Measurements from ENCODE around the gene TMC7.
A peak's percentile ranks its signal among the peaks of the same experiment; 100 is the strongest.
"Not testable (repeated sequence)": the region's sequence is repeated elsewhere in the genome, so short reads cannot be mapped to it uniquely, and the experiment has no call there.

TMC7 gene

DNA sequence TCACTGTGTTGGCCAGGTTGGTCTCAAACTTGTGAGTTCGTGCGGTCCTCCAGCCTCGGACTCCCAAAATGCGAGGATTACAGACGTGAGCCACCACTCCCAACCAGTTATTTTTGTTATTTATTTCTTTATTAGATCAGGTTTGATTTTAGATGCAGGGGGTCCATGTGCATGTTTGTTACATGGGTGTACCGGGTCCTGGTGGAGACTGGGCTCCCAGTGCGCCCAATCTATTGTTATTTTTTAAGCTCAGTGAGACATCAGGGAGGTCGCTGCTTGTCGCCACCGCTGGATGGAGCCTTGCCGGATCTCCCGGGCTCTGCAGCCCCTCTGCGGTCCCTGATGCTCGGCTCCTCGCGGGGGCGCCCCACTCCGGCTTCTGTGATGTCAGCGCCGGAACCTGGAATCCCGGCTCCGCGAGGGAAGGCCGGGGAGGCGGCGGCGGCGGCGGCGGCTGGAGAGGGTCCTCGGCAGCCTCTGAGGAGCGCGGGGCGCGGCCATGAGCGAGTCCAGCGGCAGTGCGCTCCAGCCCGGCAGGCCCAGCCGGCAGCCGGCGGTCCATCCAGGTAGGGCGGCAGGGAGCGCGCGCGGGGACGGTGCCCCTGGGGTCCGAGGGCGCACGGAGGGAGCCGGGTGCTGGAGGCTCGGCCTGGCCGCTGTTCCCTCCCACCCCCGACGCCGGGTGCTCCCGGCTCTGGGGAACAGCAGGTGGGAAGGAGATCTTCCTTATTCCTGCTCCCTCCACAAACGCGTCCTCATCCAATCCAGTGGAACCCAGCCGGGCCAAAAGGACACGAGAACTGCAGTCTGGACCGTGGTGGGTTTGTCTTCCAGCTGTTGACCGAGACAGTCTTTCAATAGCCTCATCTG is at the start of gene TMC7:
TSS of gene TMC7 (plus strand) at position 370 of the 870 bp plus-strand sequence. CDS start at position 500, 130 bp downstream.
- peak; percentile 64 for DNase-seq (ENCODE audit: low read depth, low spot score)

DNA sequence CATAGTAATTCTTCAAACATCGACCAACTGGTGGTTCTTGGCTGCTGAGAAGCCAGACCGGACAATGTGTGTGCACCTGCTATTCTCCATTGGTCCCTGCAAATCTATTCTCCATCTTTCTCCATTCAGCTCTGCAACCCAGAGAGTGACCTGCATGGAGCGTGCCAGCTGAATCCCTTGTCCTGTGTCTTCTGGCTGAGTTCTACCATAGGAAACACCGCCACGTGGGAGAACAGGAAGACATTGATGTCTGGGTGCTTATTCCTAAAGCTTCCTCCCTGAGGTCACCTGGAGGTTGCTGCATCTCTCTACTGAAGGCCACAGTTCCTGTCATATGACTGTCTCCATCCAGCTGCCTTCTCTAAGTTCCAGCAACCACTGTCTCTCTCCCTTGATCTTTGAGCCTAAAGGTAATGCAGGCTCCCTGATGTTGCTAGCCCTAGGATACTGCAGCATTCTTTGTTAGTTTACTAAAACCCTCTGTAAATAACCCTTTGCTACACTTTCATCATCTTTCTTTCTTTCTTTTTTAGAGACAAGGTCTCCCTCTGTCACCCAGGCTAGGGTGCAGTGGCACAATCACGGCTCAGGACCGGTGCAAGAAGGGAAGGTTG is 46.9 kb upstream of the TMC7 start:
- no peak for DNase-seq (ENCODE audit: low read depth, low spot score)

DNA sequence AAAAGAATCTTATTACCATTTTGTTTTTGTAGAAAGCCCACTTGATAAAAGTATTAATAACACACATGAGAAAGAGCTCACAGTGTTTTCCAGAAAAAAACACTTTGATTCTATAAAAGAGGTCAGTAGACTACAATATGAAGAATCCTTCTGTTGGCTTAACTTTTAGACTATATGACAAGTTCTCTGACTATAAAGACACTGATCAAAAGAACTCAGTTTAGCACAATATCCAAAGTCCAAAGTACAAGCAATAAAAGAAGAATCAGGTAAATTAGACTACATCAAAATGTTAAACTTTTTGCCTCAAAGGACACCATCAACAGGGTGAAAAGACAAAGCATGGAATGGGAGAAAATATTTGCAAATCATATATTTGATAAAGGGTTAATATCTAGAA is 46.3 kb upstream of the TMC7 start:
- DNase-seq (ENCODE audit: low read depth, low spot score), result no peak

DNA sequence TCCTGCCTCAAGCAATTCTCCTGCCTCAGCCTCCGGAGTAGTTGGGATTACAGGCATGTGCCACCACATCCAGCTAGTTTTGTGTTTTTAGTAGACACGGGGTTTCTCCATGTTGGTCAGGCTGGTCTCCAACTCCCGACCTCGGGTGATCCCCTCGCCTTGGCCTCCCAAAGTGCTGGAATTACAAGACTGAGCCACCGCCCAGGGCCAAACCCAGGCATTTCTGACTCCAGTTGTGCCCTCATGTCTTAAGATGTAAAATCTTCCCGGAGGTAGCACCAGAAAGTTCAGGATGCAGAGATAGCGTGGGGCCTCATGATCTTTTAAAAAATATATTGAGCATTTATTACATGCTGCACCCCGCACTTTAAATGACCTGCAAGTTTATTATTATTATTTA is 44.7 kb upstream of the TMC7 start:
- DNase-seq (ENCODE audit: low read depth, low spot score), result no peak

DNA sequence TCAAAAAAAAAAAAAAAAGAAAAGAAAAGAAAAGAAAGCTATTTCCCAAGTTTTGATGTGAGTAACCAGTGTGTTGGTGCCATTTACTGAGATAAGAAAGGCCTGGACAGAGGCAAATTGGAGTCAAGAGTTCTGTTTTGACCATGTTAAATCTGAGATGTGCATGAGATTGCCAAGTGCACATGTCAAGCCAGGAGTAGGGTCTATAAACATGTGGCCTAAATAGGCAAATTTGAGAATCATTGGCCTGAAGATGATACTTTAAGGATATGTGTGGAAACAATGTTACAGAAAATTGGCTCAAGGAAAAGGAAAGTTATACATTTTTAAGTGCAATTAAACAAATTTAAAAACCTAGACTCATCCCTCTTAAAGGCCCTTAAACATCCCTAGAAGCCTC is 42.3 kb upstream of the TMC7 start:
- DNase-seq (ENCODE audit: low read depth, low spot score), result no peak

DNA sequence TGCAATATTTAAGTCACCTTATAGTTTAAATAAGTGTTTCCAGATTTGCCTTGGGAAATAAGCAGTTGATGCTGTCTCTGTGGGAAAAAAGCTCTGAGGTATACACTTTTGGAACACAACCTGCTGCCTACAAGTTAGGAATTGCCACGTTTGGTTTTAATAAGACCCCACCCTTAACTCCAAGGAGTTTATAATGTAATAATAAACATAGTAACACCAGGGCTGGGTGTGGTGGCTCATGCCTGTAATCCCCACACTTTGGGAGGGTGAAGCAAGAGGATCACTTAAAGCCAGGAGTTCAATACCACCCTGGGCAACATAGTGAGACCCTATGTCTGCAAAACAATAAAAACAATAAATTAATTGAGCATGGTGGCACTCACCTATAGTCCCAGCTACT is 41.7 kb upstream of the TMC7 start:
- DNase-seq (ENCODE audit: low read depth, low spot score), result no peak

DNA sequence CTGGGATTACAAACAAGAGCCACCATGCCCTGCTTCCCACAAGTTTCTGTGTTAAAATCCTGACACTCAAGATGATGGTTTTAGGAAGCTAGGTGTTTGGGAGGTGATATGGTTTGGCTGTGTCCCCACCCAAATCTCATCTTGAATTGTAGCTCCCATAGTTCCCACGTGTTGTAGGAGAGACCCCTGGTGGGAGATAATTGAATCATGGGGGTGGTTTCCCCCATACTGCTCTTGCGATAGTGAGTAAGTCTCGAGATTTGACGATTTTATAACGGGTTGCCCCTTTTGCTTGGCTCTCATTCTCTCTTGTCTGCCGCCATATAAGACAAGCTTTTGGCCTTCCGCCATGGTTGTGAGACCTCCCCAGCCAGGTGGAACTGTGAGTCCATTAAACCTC is 40.3 kb upstream of the TMC7 start:
- DNase-seq (ENCODE audit: low read depth, low spot score), result no peak

DNA sequence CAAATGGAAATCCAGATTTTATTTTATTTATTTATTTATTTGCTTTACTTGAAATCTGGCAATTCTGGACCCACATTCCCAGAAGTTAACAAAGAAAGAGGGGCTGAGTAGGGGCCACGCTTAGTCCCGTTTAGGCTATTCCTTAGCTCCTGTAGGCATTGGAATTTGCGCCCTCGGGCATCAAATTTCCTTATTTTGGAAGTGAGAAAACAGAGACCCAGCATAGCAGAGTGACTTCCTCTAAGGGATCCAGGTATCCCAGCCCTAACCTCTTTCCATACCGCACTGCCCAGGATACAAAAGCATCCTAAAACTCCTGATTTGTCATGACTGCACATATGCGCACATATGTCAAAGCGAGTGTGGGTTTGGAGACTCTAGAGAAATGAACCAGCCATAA is 38.5 kb upstream of the TMC7 start:
- no peak for DNase-seq (ENCODE audit: low read depth, low spot score)

DNA sequence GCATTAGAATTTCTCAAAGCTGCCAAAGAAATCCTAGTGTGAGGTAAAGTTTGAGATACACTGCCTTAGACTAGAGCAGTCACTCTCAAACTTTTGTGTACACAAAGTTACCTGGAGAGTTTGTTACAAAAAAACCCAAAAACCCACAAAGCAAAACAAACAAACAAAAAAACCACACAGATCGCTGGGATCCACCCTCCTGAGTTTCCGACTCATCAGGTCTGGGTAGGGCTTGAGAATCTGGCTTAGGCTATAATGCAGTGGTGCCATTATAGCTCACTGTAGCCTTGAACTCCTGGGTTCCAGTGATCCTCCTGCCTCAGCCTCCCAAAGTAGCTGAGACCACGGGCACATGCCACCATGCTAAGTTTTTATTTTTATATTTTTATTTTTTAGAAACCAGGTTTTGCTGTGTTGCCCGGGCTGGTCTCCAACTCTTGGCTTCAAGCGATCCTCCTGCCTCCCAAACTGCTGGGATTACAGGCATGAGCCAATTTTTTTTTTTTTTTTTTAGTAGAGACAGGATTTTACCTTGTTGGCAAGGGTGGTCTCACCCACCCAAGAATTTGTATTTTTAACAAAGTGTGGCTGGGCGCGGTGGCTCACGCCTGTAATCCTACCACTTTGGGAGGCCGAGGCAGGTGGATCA is 35.2 kb upstream of the TMC7 start:
- DNase-seq (ENCODE audit: low read depth, low spot score), result no peak

DNA sequence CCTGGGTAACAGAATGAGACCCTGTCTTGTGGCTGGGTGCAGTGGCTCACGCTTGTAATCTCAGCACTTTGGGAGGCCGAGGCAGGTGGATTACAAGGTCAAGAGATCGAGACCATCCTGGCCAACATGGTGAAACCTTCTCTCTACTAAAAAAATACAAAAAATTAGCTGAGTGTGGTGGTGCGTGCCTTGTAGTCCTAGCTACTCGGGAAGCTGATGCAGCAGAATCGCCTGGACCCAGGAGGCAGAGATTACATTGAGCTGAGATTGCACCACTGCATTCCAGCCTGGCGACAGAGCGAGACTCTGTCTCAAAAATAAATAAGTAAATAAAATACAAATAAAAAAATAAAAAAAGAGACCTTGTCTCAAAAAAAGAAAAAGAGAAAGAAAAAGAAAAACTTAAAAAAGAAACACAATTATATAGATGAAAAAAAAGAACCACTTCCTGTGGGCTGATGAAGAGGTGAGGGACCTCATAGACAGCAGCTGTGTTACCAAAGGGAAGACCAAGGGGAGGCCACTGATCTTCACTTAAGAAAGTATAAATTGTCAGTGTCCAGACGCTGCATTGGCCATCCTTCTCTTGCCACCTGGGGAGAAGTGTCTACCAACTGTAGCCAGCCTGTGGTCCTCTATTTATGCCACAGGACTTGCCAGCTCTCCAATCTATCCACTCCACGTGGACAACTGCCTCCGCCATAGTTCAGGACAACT is 33.1 kb upstream of the TMC7 start:
- DNase-seq (ENCODE audit: low read depth, low spot score), result no peak

DNA sequence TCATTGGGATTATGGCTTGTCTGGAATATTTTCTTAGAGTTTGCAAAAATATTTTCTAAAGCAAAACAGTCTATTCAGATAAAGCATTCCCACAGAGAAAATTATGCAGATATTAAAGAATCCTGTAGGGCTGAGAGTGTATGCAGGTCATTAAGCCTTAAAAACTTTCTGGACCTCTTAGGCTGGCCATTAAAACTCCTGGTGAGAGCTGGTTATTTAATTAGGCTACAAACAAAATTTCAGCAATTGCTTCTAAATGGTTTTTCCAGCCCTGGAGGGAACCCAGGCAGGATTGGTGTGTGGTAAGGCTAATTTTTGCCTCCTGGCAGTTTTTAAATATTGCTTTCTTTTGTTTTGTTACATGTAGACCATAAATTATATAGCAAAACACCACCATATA is 30.2 kb upstream of the TMC7 start:
- no peak for DNase-seq (ENCODE audit: low read depth, low spot score)

DNA sequence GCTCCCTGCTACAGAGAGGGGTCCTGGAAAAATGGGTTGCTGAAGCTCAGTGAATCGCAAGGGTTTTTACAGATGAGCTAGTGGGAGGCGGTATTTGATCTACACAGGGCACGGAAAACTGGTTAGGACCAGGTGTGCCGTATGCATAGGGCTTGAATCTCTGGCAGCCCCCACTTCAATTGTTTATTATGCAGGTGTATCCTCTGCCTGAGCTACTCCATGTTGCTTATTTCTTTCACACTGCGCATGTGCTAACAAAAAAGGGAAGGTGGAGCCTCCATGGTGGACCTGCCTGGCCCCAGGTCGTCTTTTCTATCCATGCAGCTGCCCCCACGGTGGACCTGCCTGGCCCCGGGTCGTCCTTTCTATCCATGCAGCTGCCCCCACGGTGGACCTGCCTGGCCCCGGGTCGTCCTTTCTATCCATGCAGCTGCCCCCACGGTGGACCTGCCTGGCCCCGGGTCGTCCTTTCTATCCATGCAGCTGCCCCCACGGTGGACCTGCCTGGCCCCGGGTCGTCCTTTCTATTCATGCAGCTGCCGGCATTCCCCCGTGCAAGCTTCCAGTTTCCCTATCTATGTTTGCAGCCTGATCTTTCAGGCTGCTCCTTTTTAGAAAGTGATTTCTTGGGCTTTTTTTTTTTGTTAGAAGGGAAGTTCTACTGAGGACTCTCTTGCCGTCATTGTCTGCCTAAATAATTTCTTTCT is 27.7 kb upstream of the TMC7 start:
- DNase-seq (ENCODE audit: low read depth, low spot score), result not testable (repeated sequence)

DNA sequence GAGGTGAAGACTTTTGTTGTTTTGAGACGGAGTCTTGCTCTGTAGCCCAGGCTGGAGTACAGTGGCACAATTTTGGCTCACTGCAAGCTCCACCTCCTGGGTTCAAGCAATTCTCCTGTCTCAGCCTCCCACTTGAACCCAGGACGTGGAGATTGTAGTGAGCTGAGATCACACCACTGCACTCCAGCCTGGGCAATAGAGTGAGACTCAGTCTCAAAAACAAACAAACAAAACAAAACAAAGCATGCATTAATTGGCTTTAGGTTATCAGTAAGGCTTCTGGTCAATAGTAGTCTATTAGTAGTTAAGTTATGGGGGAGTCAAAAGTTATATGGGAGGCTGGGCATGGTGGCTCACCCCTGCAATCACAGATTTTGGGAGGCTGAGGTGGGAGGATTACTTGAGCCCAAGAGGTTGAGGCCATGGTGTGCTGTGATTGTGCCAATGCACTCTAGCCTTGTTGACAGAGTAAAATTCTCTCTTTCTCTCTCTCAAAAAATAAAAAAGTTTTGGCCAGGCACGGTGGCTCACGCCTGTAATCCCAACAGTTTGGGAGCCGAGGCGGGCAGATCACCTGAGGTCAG is 27.0 kb upstream of the TMC7 start:
- DNase-seq (ENCODE audit: low read depth, low spot score), result not testable (repeated sequence)

DNA sequence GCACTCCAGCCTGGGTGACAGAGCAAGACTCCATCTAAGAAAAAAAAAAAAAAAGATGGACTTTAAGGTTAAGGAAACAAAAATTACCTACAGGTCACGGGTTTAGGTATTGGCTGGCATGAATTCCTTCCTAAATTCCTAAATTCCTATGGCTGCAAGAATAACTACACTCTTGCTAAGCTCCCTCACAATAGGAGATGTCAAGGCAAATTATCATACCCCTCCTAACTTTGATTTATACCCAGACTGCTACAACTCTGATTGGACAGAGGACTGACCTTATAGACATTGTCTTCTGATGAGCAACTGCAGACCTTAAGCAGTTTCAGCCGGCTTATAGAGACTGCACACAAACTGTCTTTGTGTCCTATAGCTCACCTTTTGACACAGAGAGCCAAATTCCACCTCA is 25.1 kb upstream of the TMC7 start:
- no peak for DNase-seq (ENCODE audit: low read depth, low spot score)

DNA sequence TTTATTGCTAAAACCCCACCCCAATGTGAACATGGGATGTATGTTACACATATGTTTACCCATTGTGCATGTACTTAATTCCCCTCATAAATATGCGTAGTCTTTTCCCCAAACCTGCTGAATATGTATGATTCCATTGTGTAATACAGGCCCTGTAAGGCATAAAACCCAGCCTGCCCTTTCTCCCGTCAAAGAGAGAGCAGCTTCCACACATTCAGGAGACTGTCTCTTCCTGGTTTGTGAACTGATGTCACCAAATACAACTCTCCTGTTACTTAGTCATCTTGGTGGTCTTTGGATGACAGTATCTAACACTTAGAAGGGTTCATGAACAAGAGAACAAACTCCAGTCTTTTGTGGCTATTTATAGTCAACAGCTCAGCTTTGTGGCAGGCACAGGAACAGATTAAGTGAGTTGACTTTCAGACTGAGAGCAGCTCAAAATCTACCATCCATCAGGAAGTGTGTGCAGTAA is 24.7 kb upstream of the TMC7 start:
- no peak for DNase-seq (ENCODE audit: low read depth, low spot score)

DNA sequence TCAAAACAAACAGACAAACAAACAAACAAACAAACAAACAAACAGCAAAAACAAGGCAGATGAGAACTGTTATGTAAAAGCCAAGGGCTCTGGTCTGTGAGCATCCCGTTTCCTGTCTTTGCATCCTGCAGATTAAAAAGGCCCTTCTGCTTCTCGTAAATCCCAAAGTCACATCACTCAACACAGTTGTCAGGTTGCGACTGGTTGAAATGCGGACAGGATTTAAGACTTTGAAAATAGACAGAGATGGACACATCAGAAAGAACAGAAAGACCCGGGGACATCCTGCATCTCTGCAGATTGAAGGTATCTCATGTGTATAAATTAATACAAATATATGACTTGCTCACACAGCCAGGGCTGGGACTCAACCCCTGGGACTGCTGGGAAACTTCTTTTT is 18.2 kb upstream of the TMC7 start:
- no peak for DNase-seq (ENCODE audit: low read depth, low spot score)

DNA sequence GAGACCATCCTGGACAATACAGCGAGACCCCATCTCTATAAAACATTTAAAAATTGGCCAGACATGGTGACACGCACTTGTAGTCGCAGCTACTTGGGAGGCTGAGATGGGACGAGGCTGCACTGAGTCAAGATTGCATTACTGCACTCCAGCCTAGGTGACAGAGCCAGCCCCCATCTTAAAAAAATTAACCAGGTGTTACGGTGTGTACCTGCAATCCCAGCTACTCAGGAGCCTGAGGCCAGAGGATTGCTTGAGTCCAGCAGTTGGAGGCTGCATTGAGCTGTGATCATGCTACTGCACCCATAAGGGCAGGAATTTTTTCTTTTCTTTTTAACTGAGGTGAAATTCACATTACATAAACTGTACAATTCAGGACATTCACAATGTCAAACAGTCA is 16.9 kb upstream of the TMC7 start:
- no peak for DNase-seq (ENCODE audit: low read depth, low spot score)

DNA sequence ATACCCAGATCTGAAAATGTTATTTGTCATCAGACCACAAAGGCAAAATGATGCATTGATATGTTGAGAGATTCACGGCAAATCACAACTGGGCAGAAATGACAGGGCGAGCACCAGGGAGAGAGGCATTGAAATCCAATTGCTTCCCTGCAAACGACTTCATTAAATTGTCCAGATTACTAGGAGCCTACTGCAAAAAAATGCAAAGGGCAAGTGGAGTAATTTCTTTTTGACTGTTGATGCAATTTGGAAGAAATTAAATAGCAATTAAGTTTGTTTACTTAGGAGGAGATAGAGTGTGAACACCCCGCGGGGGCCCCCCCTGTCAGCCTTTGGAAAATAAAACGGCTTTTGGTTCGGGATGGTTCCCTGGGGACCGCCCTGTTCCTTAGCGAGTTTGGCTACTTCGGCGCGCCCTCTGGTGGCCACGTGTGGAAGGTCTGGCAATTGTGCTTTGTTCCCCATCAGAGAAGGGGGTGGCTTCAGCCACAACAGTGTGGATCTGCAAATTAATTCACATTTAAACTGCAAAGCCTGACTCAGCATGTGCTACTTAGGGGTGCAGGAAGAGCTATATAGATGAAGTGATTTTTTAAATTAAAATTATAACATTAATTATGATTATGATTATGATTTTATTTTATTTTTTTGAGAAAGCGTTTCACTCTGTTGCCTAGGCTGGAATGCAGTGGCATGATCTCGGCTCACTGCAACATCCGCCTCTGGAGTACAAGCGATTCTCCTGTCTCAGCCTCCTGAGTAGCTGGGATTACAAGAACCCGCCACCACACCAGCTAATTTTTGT is 14.5 kb upstream of the TMC7 start:
- no peak for DNase-seq (ENCODE audit: low read depth, low spot score)

DNA sequence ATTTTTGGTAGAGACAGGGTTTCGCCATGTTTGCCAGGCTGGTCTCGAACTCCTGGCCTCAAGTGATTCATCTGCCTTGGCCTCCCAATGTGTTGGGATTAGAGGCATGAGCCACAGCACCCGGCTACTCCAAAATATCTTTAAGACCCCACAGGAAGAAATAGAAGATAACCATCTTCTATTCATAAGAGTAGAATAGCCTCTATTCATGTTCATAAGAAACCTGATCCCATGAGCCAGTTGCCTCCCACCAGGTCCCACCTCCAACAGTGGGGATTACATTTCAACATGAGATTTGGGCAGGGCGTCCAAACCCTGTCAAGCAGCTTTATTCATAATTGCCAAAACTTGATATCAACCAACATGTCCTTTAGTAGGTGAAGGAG is 13.9 kb upstream of the TMC7 start:
- no peak for DNase-seq (ENCODE audit: low read depth, low spot score)

DNA sequence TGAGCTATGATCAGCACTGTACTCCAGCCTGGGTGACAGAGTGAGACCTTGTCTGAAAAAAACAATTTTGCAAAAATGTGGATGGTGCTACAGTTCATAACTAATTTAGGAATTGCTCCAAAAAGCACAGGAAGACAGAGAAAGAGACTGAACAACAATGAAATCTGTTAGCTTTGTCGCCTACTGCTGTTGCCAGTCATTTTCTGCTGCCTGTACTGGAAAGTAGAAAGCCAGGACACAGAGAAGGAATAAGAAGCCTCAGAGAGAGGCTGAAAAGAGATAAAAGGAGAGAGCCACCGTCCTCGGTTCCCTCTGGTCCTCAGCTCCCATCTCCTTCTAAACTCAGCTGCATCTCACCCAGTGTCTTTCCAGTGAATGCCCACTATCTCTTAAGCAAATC is 8.6 kb upstream of the TMC7 start:
- no peak for DNase-seq (ENCODE audit: low read depth, low spot score)

Measured in iPS DF 19.7 (cell line).